ENCODE results near the gene CROCC2.
A peak's percentile ranks its signal among the peaks of the same experiment; 100 is the strongest.

CROCC2 gene

DNA sequence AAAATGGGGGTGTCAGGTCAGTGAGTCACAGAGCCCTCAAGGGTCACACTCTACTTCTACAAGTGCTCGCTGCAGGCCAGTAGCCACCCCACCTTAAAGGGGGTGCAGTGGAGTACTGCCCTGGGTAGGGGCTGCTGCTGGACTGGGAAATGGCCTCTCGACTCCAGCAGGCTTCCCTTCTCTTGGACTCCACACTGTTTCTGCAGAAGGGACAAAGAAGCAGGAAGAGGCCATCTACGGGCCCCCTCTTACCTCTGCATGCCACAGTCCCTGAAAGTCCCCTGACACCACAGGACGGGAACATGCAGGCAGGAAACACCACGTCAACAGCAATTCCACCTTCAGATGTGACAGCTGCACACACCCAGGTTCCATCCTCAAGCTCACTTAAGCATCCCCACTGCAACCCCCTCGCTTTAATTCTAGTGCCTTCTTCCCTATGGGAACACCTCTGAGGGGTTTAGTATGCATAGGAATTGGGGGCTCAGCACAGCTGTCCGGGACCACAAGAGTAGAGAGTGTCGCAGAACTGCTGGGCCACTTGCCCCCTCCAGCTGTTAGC lies 114.6 kb downstream of the CROCC2 start:
- DNase-seq, result no peak

DNA sequence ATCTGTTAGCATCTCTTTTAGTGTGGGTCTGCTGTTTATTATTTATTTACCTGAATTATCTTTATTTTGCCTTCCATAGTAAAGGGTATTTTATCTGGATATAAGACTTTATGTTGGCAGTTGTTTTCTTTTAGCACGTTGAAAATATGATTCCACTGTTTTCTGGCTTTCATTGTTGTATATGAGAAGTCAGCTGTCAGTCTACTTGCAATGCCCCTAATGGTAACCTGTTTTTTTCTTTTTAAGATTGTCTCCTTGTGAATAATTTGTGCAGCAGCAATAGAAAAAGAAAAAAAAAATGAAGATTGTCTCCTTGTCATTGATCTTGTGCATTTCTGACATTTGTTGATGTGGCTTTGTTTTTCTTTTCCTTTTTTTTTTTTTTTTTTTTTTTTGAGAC lies 119.5 kb downstream of the CROCC2 start:
- no peak for DNase-seq

- no peak for DNase-seq
Observed at GRCh38 chr2:241029599-241030332, 123.6 kb downstream of the CROCC2 start.

- no peak for DNase-seq
Observed at GRCh38 chr2:241030333-241030680, 124.2 kb downstream of the CROCC2 start.

DNA sequence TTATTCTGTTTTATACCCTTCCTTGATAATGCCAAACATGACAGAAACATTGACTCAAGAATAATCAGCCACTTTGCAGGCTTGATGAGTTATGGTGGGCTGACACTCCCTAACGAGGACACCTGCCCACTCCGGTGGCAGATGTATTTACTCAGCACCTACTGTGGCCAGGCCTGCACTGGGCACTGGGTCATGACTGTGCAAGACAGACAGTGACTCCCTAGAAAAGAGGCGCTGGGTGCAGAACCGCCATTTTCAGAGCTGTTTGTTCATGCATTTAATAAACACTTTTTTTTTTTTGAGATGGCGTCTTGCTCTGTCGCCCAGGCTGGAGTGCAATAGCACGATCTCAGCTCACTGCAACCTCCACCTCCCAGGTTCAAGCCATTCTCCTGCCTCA lies 124.7 kb downstream of the CROCC2 start:
- no peak for DNase-seq

GRCh38 chr2:241031436-241032165 lies 125.5 kb downstream of the CROCC2 start:
- no peak for DNase-seq

- DNase-seq, result no peak
Observed at GRCh38 chr2:241033336-241033987, 127.3 kb downstream of the CROCC2 start.

DNA sequence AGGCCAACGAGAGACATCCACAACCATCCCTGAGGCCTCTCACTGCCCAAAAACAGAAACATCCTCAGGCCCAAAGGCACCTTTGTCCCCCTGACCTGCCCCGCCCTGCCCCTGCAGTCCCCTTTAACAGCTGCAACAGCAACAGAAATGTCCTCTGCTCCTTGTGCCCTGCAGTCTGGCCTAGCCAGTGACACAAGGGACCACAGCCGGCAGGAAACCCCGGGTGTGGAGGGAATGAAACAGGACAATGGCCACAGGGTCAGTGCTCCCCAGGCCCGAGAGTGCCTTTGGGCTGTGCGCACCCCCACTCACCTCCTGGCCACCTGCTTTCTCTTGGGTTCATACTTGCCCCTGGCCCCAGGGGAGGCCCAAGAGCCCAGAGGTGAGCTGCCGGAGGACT lies 127.9 kb downstream of the CROCC2 start:
- no peak for DNase-seq

DNA sequence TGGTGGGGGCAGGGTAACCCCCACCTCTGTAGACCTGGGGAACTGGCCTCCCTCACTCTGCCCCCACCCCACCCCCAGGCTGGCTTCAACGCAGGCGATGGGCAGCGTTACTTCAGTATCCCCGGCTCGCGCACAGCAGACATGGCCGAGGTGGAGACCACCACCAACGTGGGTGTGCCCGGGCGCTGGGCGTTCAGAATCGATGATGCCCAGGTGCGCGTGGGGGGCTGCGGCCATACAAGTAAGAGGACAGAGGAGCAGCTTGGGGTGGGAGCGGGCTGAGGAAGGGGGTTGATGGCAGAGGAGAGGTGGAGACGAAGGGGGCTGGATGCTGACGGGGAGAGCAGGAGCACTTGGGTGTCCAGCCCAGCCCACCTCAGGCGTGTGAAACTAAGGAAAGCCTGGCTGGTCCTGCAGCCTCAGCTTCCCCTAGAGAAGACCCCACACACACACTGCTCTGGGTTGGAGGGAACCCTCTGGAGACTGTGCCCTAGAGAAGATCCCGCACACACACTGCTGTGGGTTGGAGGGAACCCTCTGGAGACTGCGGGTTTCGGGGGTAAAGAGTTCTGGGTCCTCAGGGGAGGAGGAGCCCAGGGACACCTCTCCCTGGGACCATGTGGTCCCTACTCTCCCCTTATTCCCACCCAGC lies 128.5 kb downstream of the CROCC2 start:
- DNase-seq, result no peak

GRCh38 chr2:241035142-241035817 lies 129.1 kb downstream of the CROCC2 start:
- DNase-seq, result peak; percentile 30 to 45

GRCh38 chr2:241035818-241036396 lies 129.8 kb downstream of the CROCC2 start:
- peak in 1 of 2 donors; percentile 36 for DNase-seq

- peak; percentile 55 to 71 for DNase-seq
Observed at GRCh38 chr2:241036397-241036963, 130.3 kb downstream of the CROCC2 start.

- peak in 1 of 2 donors; percentile 34 for DNase-seq
Observed at GRCh38 chr2:241036964-241037421, 130.9 kb downstream of the CROCC2 start.

DNA sequence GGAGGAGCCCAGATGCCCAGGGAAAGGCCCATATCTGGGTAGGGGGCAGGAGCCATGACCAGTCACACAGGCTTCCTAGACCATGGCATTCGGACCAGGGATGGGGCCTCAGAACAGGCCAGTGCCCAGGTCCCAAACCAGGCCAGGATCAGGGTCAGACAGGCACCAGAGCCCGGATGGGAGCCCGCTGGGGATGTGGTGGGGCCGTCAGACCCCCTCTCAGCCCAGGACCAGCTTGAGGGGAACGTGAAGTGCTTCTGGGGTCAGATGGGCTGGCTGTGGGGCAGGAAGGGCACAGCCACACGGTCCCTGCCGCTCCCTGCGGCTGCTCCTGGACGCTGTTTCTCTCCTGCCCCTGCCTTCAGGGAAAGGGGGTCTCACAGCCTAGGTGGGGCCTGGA lies 131.4 kb downstream of the CROCC2 start:
- DNase-seq, result no peak

GRCh38 chr2:241038374-241039180 lies 132.4 kb downstream of the CROCC2 start:
- DNase-seq, result no peak

DNA sequence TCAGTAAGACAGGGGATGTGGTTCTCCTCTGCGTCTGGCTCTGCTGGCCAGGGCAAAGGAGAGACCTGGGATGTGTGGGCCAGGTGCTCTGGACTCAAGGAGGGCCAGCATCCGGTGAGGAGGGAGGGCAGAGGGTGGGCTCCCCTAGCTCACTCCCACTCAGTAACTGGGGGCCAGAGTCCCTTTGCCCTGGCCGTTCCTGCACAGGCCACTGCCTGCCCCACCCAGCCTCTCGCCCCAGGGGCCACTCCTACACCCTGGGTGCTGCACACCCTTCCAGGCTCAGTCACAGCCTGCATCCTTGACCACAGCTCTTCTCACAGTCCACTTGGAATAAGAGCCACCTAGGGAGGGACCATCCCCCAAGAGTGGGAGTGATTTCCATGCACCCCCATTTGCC lies 133.3 kb downstream of the CROCC2 start:
- DNase-seq, result no peak

- DNase-seq, result no peak
Observed at GRCh38 chr2:241040081-241040803, 134.1 kb downstream of the CROCC2 start.

GRCh38 chr2:241041589-241042158 lies 135.5 kb downstream of the CROCC2 start:
- peak; percentile 26 to 48 for DNase-seq
